HEK293 (cell line): ENCODE measurements around the gene CYB5D1.
A peak's percentile ranks its signal among the peaks of the same experiment; 100 is the strongest.

Experiments
- CTCF ChIA-PET: fragments of 350-600 bp; formaldehyde crosslinking; extraction: SDS; loops from one replicate; lab custom pipeline; 2021; ENCODE audit warnings: antibody characterized with exemption; lab: Yijun Ruan, JAX
- POLR2A ChIA-PET: fragments of 300-600 bp; formaldehyde crosslinking; extraction: SDS; loops from one replicate; lab custom pipeline; 2020; ENCODE audit warnings: antibody characterized with exemption, inconsistent platforms; lab: Yijun Ruan, JAX
- H3K27ac ChIP-seq: fragments of 200-500 bp; sonication (Bioruptor generic); 2 replicates; pipeline ENCODE4 v1.5.1; 2014; ENCODE audit warnings: low read depth, low read length, control low read depth, inconsistent platforms; ENCODE audit errors: extremely low read depth
- H3K36me3 ChIP-seq, 2 experiments: fragments of 200-500 bp in 1 of 2; sonication (Bioruptor generic) in 1 of 2; 1 replicate in 1 of 2; 2 replicates in 1 of 2; pipeline ENCODE4 v1.5.1; 2014 to 2017; ENCODE audit warnings: inconsistent platforms in 2 of 2, low read length in 2 of 2; ENCODE audit not compliant: control insufficient read depth in 2 of 2, insufficient read depth in 1 of 2
- H3K4me1 ChIP-seq: fragments of 200-500 bp; sonication (Bioruptor generic); 2 replicates; pipeline ENCODE4 v1.5.1; 2014; ENCODE audit warnings: mild to moderate bottlenecking, low read length, inconsistent platforms; ENCODE audit not compliant: control insufficient read depth, insufficient read depth
- H3K4me3 ChIP-seq: 2 replicates; pipeline ENCODE4 v1.5.1; 2011; ENCODE audit warnings: low read depth, mild to moderate bottlenecking, control low read depth, low read length, moderate library complexity
- H3K9me3 ChIP-seq: fragments of 200-500 bp; sonication (Bioruptor generic); 2 replicates; pipeline ENCODE4 v1.5.1; 2014; ENCODE audit warnings: low read depth, low read length, inconsistent platforms; ENCODE audit not compliant: control insufficient read depth, insufficient read depth
- BCL6B ChIP-seq: fragments of 450-650 bp; formaldehyde crosslinking; IDR thresholded peaks from 2 replicates; pipeline ENCODE4 v1.5.1; 2017; ENCODE audit warnings: missing biosample characterization, missing genetic modification characterization
- PRDM1 ChIP-seq: fragments of 450-650 bp; formaldehyde crosslinking; IDR thresholded peaks from 2 replicates; pipeline ENCODE4; 2016; ENCODE audit warnings: missing biosample characterization, missing genetic modification characterization
- SP2 ChIP-seq: fragments of 450-650 bp; formaldehyde crosslinking; IDR thresholded peaks from 2 replicates; pipeline ENCODE4 v1.5.1; 2016; ENCODE audit warnings: missing biosample characterization, missing genetic modification characterization
- ZBTB11 ChIP-seq: fragments of 450-650 bp; formaldehyde crosslinking; conservative IDR thresholded peaks from 2 replicates; pipeline ENCODE4 v1.5.1; 2016; ENCODE audit warnings: low read depth, missing biosample characterization, missing genetic modification characterization
- ZBTB17 ChIP-seq: fragments of 450-650 bp; formaldehyde crosslinking; IDR thresholded peaks from 2 replicates; pipeline ENCODE4 v1.5.1; 2016; ENCODE audit warnings: missing biosample characterization, missing genetic modification characterization
- ZNF335 ChIP-seq: fragments of 450-650 bp; formaldehyde crosslinking; conservative IDR thresholded peaks from 2 replicates; pipeline ENCODE4 v1.5.1; 2016; ENCODE audit warnings: missing biosample characterization, missing genetic modification characterization
- ZNF341 ChIP-seq: fragments of 450-650 bp; formaldehyde crosslinking; IDR thresholded peaks from 2 replicates; pipeline ENCODE4; 2016; ENCODE audit warnings: low read depth, missing biosample characterization, missing genetic modification characterization
- ZNF366 ChIP-seq: fragments of 450-650 bp; formaldehyde crosslinking; conservative IDR thresholded peaks from 2 replicates; pipeline ENCODE4 v1.5.1; 2016; ENCODE audit warnings: missing biosample characterization, missing genetic modification characterization
- ZNF449 ChIP-seq: fragments of 450-650 bp; formaldehyde crosslinking; IDR thresholded peaks from 2 replicates; pipeline ENCODE4 v1.5.1; 2017; ENCODE audit warnings: missing biosample characterization, mild to moderate bottlenecking, missing genetic modification characterization, moderate library complexity

The CYB5D1 gene

GRCh38 chr17:7881276-7882054, 23.7 kb downstream of the CYB5D1 start:
- H3K36me3 ChIP-seq: peaks cover 37 to 52% of the 10 kb centered on the region in 2 experiments
- TF ChIP-seq SP2 (tag by site-specific recombination) (no peak), PRDM1 (tag by site-specific recombination) (peak; percentile 79; the same call in 1 of the 2 replicates), ZNF335 (tag by site-specific recombination) (peak; percentile 88), ZBTB17 (tag by site-specific recombination) (peak; percentile 54)
- no peak overlapping the region for H3K4me3 ChIP-seq
- no peak overlapping the region for H3K27ac ChIP-seq
- ChIA-PET CTCF (no interaction called here), POLR2A (no interaction called here)
- no peaks in the 10 kb centered on the region for H3K9me3 ChIP-seq
- peaks cover 9% of the 10 kb centered on the region for H3K4me1 ChIP-seq

GRCh38 chr17:7882068-7882467, 24.3 kb downstream of the CYB5D1 start:
- peaks cover 11% of the 10 kb centered on the region for H3K4me1 ChIP-seq
- H3K27ac ChIP-seq: no peak overlapping the region
- POLR2A ChIA-PET: no interaction called here
- H3K9me3 ChIP-seq: no peaks in the 10 kb centered on the region
- H3K4me3 ChIP-seq: no peak overlapping the region
- CTCF ChIA-PET: interaction anchor here (1.2 to 2.1 kb wide), 2 partner anchors 19 to 23 kb away, joined by 4 to 23 read pairs; no protein-coding TSS in a partner anchor
- TF ChIP-seq ZNF449 (tag by site-specific recombination) (no peak), ZNF335 (tag by site-specific recombination) (0 out of 2 replicates have a peak, but pooled peaks have one; percentile 16), ZBTB11 (tag by site-specific recombination) (no peak), ZNF341 (peak; percentile 57; the same call in 1 of the 2 replicates), ZBTB17 (tag by site-specific recombination) (0 out of 2 replicates have a peak, but pooled peaks have one; percentile 17)
- peaks cover 31 to 51% of the 10 kb centered on the region in 2 experiments for H3K36me3 ChIP-seq

GRCh38 chr17:7882629-7883028, 24.8 kb downstream of the CYB5D1 start:
- H3K4me3 ChIP-seq: no peak overlapping the region
- TF ChIP-seq BCL6B (tag by site-specific recombination) (no peak), ZNF366 (tag by site-specific recombination) (0 out of 2 replicates have a peak, but pooled peaks have one; percentile 22)
- ChIA-PET CTCF (interaction anchor here (0.7 to 2.1 kb wide), 6 partner anchors 15 to 268 kb away, joined by 3 to 23 read pairs (median 4); partner anchors contain the start of gene FXR2), POLR2A (interaction anchor here (0.5 kb wide), 1 partner anchor 272 kb away, joined by 4 read pairs; no protein-coding TSS in a partner anchor)
- H3K27ac ChIP-seq: no peak overlapping the region
- H3K36me3 ChIP-seq: peaks cover 29 to 46% of the 10 kb centered on the region in 2 experiments
- peaks cover 11% of the 10 kb centered on the region for H3K4me1 ChIP-seq
- H3K9me3 ChIP-seq: no peaks in the 10 kb centered on the region
